LHCN-M2 (cell line): ENCODE measurements around the gene PIM3. TPM values are rescaled to one million over a fixed set of nuclear protein-coding genes. Genes with fewer than 3 reads are reported as not detected.
"Not testable (repeated sequence)": the region's sequence is repeated elsewhere in the genome, so short reads cannot be mapped to it uniquely, and the experiment has no call there.

Experiments used
- DNase-seq: peaks from one replicate; pipeline ENCODE4 v3.0.0-alpha.2; 2012; ENCODE audit warnings: low read depth
- total RNA-seq: library from RNA; depleted of rRNA; stranded (reverse); fragments of >200 nt; gene quantifications from 2 replicates; pipeline ENCODE4 v1.2.3, GENCODE V29; 2014

Gene PIM3
- total RNA-seq, 1 experiment from 2014 or later, result 30.5 TPM

DNA sequence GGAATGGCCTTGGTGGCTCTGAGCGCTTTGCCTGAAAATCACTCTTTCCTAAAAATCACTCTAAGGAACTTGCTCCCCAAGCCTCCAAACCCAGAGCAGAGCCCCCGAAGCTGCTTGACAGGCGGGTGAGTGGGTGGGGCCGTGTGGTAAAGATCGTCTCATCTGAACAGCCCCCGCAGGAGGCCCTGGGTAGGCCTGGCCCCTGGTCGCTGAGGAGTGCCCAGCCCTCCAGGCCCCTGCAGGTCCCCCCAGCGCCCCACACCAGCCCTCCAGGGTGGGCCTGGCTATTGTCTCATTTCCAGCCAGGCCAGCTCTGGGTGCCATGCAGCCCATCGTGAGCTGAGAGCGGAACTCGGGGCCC is 17.2 kb upstream of the PIM3 start:
- no peak for DNase-seq

DNA sequence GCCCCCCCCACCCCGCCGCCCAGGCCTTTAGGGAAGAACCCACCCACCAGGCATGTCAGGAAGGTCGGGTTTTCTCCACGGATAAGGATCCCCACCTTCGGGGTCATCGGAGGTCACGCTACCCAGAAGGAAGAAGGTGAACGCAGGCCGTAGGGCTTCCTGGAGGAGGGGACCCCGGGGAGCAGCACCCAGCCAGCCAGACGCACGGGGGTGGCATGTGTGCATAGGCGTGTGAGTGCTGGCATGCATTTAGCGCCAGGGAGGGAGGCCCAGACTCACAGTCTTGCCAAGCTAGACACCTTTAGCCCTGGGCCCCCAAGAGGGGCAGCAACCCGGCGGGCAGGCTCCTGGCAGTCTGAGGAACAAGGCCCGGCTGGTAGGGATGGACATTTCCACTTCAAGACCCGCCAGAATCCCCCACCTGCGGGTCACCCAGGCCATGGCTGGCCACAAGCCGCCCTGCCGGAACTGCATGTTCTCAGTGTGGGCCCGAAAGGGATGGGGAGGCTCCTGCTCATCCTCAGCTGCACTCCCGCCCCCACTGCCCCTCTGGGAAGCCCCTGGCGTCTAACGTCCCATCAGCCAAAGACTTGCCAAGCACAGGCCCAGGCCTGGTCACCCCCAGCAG is 16.7 kb upstream of the PIM3 start:
- DNase-seq, result no peak

DNA sequence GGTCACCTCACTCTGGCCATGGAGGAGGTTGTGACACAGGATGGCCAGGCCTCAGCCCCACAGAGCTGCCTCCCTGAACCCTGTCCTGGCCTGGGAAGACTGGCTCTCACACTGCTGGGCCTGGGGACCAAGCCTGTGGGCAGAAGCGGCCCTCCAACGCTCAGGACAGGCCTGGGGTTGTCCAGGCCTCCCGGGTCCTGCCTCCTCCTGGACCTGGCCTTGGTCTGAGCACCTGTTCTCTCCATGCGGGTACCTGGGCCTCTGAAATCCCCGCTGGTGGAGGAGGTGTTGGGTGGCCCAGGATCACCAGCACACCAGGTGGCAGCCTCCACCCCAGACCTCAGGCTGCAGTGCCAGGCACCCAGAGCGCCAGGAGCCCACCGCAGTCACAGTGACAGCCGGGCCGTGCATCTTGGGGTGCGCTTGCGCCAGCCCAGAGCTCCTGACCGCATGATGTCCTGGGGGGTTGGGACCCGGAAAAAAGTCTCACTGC is 16.1 kb upstream of the PIM3 start:
- no peak for DNase-seq

DNA sequence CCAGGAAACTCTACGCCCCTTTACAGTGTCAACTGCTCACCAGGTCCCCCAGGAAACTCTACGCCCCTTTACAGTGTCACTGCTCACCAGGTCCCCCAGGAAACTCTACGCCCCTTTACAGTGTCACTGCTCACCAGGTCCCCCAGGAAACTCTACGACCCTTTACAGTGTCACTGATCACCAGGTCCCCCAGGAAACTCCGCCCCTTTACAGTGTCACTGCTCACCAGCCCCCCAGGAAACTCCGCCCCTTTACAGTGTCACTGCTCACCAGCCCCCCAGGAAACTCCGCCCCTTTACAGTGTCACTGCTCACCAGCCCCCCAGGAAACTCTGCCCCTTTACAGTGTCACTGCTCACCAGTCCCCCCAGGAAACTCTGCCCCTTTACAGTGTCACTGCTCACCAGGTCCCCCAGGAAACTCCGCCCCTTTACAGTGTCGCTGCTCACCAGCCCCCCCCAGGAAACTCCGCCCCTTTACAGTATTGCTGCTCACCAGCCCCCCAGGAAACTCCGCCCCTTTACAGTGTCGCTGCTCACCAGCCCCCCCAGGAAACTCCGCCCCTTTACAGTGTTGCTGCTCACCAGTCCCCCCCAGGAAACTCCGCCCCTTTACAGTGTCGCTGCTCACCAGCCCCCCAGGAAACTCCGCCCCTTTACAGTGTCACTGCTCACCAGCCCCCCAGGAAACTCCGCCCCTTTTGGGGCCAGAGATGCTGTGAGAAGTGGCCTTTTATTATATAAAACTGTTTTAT is 15.4 kb upstream of the PIM3 start:
- not testable (repeated sequence) for DNase-seq

DNA sequence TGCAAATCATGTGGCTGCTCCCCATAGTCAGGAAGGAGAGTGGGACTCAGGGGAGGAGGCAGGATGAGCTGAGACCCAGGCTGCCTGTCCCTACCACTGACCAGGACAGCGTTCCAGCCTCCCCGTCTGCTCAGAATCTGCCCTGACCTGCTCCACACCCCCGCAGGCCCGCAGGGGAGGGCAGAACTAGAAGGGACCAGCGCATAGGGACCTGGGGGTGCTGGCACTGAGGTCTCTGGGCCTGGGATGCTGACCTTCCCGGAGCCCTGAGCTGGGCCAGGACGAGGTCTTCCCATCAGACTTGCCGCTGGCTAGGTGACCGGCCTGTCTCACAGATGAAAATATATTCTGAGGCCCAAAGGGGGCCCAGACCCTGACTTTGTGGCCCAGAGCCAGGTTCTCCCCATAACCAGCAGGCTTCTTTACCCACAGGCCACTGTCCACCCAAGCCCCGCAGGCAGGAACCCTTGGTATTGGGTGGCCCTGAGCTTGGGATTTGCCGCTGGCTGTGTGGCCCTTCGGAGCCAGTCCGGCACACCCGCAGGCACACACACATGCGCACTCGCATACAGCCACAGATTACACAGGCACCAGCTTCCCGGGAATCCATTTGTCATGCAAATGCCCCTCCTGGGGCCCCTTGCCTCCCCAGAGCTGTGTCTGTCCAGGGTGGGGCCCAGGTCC is 13.8 kb upstream of the PIM3 start:
- no peak for DNase-seq

DNA sequence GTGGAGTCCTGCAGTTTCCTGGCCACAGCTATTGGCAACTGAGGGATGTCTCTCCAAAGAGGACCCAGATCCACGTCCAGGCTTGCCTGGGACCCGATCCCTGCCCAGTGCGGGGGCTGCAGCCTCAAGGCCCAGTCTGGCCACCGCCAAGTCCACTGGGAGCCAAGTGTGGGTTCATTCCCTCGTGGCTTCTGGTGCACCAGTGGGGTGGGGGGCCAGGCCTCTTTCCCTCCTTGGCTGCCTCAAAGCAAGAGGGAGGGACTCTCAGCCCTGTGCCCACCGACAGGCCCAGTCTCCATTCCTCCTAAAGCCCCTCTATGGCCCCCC is 13.3 kb upstream of the PIM3 start:
- DNase-seq, result no peak

DNA sequence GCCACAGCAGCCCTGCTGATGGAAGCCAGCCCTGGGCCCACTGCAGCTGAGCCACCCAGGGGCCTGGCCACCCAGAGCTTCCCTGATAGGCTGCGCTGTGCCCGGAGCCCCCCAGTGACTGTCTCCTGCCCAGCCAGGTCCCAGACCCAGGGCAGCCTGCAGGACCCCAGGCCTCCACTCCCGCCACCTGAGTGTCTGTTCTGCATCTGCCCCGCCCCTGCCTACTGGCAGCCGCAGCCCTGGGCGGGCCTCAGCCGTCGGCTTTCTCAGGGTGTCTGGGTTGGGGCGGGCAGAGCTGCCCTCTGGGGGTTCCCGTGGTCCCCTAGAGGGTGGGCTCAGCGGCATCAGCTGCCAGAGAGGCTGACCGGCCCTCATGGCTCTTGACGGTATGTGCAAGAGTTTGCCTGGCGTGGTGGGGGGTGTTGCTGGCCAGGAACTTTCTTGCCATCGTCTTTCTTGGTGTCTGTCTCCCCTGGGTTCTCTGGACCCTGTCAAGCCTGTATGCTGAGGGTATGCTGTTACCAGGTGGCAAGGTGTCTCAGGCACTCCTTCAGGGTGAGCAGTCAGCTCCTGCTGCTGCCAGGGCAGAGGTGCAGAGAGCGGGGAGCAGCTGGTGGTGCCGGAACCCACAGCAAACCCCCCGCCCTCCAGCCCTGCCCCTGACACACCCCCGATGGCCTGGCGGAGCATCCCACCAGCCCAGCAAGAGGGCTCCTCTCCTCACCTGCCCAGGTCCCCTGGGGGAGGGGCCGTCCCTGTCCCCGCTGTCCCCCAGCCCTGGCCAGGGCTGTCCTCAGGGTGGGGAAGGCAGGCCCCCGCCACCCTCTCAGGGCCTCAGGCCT is 12.2 kb upstream of the PIM3 start:
- DNase-seq, result no peak

DNA sequence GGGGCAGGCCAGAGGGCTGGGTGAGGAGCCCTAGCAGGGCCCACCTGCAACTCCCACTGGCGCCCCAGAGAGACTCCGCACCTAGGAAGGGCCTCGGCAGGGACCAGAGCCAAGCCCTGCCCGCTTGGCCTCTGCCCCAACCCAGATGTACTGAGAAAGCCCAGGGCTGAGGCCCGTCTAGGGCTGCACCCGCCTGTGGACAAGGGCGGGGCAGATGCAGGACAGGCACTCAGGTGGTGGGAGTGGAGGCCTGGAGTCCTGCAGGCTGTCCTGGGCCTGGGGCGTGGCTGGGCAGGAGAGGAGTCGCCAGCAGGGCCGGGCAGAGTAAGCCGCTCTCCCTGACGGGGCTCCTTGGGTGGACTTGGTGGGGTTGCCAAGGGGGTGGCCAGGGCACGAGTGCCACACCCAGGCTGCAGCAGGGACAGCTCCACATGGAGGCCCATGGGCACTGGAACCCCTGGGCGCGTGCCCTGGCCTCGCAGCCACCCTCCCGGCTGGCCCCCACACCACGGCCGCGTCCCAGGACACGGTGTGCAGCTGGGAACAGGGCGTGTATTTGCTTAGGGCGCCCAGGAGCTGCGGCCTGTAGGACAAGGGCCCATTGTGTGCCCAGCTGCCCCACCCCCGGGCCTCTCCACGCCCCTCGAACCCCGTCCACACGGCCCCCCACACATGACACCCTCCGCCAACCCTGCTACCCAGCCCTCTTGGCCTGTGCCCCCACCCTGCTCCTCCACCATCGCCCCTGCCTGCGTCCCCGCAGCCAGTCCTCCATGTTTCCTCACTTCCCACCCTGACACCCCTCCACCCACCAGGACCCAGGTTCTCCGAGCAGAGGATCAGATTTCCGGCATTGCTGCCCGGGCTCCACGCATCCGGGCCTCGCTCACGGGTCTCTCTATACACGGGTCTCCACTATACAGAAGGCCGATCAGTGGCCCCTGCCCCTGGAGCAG is 11.3 kb upstream of the PIM3 start:
- no peak for DNase-seq

DNA sequence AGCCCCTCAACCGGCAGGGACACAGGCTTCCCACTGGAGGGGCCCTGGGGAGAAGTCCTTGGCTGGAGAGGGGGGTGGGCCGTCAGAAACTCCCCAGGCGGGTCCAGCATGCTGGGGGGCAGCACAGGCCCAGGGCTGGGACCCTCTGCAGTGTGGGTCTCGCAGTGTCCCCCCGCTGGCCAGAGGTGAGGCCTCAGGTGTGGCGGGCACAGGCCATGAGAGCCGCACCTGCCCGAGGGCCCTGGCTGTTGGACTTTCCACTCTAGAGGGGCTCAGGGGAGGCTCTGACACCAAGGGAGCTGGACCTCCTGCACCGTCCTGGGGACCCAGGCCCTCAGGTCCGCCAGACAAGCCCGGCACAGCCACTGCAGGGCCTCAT is 10.7 kb upstream of the PIM3 start:
- no peak for DNase-seq

DNA sequence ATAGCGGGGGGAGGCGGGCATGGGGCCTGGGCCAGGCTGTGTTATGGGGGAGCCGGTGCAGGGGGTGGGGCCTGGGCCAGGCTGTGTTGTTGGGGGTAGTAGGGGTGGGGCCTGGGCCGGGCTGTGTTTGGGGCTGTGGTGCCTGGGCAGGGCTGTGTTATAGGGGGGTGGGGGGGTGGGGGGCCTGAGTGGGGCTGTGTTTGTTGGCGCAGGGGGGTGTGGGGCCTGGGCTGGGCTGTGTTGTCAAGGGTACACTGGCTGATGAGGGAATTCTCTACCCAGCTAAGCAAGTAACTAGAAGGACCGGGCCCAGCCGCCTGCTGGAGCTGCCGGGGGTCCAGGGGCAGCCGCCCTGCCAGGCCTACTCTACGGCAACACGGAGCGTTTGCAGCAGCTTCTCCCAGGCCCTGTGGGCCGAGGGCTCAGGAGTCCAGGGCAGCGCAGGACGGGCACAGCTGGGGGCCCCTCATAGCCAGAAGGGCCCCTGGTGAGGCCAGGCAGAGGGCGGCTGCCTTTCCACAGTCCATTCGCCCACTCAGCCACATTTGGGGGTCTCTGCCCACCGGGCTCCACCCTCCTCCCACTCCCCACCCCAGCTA is 10.1 kb upstream of the PIM3 start:
- no peak for DNase-seq

DNA sequence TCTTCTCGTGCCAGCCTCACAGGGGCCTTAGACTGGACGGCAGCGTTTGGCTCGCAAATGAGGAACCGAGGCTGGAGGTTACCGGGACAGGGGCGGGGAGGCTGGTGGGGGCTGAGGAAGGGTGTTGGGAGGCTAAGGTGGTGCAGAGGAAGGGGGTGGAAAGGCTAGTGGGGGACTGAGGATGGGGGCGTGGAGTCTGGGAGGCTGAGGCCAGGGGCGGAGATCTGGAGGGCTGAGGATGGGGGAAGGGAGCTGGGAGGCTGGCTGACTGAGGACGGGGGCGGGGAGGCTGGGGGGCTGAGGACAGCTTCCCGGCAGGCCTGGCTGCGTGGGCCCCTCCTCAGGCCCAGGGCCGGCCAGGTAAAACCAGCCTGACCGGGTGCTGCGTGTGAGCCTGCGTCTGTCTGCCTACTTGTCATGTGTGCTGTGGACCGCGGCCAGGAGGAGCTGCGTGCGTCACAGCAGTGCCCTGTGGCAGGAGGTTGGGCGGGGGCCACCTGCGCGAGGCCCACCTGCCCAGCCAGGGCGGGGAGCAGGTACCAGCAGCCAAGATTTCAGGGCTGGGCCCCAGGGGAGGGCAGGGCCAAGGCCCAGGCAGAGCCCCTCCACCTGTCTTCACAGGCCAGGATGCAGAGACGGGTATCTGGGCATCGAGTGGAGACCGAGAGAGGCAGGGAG is 9.4 kb upstream of the PIM3 start:
- DNase-seq, result no peak

DNA sequence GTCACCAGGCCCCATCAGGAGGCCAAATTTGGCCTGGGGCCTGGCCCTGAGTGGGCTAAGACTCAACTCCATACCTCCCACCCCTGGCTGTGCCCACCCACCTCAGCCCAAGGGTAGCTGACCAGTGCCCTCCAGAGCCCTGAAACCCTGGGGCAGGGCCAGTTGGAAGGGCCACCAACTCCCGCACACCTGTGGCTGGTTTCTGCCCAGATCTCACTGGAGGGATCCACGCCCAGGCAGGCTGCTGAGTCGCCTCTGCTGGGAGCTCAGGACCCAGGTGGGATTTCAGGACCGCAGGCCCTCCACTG is 8.9 kb upstream of the PIM3 start:
- no peak for DNase-seq

DNA sequence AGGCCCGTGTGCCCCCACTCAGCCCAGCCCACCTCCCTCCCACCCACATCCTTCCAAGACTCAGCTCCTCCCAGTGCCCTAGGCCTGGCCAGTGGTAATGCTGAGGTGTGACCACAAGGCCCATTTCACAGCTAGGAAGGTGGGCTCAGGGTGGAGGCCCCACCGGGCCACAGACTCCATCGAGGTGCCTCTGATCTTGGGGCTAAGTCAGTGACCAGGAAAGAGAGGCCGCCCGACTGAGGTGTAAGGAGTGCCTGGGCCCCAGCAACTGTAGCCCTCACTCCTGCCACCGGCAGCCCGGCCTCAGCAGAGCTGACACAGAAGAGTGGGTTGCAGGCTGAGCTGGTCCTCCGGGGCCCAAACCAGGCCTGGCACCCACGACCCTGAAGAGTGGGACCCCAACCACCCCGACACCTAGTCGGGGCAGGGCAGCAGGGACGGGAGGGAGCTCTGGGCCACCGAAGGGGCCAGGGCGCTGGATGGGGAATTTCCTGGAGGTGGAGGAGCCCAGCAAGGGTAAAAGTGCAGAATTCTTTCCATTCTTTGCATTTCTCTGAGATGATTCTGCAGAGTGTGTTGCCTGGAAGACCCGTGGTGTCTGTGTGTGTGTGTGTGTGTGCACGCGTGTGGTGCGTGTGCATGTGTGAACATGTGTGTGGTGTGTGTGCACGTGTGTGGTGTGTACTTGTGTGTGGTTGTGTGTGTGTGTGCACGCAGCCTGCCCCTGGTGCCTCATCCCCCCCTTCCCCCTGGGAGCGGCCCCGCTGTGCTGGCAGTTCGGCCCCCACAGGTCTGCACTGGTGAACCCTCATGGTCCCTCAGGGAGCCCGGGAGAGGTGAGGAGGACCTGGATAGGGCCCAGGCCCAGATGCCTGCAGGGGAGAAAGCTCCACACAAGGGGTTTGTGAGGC is 8.3 kb upstream of the PIM3 start:
- DNase-seq, result peak; percentile 36

DNA sequence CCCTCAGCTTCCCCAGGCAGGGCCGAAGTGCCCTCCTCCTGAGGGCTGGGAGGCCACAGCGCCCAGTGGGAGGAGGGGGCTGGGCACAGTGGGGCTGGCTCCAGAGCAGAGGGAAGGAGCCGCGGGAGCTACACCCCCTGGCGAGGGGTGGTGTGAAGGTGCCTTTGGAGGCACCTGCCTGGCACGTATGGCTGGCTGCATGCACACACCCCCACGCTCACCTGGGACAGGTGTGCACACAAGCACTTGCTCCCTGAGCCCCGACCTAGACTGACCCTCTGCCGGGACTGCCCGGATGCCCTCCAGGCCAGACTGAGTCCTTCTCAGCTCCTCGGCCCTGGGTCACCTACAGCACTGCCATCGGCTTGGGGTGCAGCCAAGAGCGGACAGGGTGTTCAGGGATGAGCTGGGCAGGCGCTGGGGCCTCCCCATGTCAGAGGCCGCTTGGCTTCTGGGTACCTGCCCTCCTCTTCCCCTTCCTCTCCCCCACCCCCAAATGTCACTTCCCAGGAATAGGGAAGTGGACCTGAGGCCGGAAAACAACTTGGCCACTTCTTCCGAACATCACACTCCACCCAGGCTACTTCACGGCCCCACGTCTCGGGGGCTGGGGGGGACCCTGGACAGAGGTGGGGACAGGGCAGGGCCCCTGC is 7.4 kb upstream of the PIM3 start:
- DNase-seq, result no peak

DNA sequence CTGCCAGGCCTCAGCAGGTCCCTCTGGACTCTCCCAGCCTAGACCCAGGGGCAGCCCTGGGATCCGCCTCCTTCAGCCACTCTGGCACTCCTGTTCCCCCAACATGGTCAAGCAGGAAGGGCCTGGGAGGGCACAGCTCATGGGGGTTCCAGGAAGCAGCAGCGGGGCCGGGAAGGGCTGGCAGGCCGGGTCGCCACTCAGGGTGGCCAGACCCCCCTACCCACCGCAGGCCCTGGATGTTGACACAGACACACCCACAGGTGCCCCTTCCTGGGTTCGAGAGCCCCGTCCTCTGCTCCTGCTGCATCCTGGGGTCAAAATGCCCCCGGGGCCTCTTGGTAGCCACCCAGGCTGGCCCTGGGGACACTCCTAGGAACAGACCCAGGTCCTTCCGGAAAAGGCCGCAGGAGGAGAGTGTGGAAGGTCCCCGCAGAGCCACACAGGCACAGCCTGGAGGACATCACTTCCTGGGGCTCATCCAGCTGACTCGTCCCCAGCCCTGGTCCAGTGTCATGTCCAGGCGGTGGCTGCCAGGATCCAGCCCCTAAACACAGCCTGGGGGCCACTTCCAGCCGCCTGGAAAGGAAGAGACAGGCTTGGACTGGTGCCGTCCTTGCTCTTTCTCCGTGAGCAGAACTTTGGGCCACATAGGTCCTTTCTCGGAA is 6.8 kb upstream of the PIM3 start:
- DNase-seq, result no peak

DNA sequence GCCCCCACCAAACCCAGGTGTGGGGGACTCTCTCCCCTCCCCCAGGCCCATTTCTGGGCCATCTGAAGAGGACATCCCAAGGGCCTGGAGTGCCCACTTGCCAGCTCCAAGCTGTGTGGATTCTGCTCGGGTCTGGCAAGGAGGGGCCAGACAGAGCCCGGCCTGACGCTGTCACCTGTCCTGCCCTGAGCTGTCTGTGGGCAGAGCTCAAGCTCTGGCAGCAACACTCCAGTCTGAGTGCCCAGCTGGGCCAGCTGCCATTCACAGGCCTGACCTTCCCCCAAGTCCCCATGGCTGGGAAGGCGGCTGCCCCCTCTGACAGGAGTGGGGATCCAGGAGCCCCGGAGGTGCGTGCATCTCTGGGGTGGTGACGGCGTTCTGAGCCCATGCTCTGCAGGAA is 6.2 kb upstream of the PIM3 start:
- DNase-seq, result no peak

DNA sequence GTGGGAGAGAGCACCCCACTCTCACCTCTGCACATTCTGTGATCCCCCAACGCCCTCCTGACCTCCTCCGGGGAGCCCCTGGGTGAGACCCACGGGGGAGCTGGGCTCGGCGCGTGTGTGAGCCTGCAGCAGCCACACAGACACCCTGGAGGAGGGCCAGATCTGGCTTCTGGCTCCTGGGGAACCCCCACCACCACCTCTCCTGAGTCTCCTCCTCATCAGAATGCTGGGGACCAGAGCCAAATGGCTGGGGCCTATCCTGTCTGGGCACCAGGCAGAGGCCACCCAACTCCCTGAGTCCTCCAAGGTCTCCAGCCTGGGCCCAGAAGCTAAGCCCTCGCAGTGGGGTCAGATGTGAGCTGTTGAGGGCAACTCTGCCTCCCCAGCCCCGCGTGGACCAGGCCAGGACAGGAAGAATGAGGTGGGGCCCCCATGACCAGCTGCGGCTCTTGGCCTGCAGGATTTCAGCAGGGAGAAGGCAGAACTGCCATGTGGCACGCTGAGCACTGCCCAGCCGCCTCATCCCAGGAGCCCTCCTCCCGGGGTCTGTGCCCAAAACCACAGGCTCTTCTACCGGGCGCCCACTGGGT is 5.5 kb upstream of the PIM3 start:
- no peak for DNase-seq
